ENCODE results near the gene PPIF.
A peak's percentile ranks its signal among the peaks of the same experiment; 100 is the strongest.

Gene PPIF

GRCh38 chr10:79347226-79347893, at the start of gene PPIF (continued):
- no peak for TF ChIP-seq INSM2 (tag by site-specific recombination; IDR thresholded peaks at IDR 0.05)
- TF ChIP-seq ZSCAN23 (tag by site-specific recombination; IDR thresholded peaks at IDR 0.05) = no peak
- TF ChIP-seq SALL2 (tag by site-specific recombination; IDR thresholded peaks at IDR 0.05; ENCODE audit: borderline replicate concordance) = no peak
- peak; percentile 77; the same call in 1 of the 2 replicates for TF ChIP-seq KLF9 (tag by site-specific recombination; IDR thresholded peaks at IDR 0.05; ENCODE audit: low read depth)
- TF ChIP-seq REST (tag by site-specific recombination; IDR thresholded peaks at IDR 0.05) = no peak
- TF ChIP-seq ZNF830 (tag by site-specific recombination; IDR thresholded peaks at IDR 0.05; ENCODE audit: low read depth) = no peak
- no peak for TF ChIP-seq ZNF473 (tag by site-specific recombination; IDR thresholded peaks at IDR 0.05)
- no peak for TF ChIP-seq OSR2 (tag by site-specific recombination; IDR thresholded peaks at IDR 0.05)
- TF ChIP-seq, protein P1, sequence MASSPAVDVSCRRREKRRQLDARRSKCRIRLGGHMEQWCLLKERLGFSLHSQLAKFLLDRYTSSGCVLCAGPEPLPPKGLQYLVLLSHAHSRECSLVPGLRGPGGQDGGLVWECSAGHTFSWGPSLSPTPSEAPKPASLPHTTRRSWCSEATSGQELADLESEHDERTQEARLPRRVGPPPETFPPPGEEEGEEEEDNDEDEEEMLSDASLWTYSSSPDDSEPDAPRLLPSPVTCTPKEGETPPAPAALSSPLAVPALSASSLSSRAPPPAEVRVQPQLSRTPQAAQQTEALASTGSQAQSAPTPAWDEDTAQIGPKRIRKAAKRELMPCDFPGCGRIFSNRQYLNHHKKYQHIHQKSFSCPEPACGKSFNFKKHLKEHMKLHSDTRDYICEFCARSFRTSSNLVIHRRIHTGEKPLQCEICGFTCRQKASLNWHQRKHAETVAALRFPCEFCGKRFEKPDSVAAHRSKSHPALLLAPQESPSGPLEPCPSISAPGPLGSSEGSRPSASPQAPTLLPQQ (tag by site-specific recombination; IDR thresholded peaks at IDR 0.05) = peak; percentile 77
- no peak for TF ChIP-seq GLIS2 (tag by site-specific recombination; IDR thresholded peaks at IDR 0.05)
- no peak for TF ChIP-seq ZNF292 (tag by site-specific recombination; IDR thresholded peaks at IDR 0.05; ENCODE audit: borderline replicate concordance, low read depth)
- TF ChIP-seq ZFP69B (tag by site-specific recombination; IDR thresholded peaks at IDR 0.05) = peak; percentile 59; the same call in 1 of the 2 replicates
- TF ChIP-seq, protein P2, sequence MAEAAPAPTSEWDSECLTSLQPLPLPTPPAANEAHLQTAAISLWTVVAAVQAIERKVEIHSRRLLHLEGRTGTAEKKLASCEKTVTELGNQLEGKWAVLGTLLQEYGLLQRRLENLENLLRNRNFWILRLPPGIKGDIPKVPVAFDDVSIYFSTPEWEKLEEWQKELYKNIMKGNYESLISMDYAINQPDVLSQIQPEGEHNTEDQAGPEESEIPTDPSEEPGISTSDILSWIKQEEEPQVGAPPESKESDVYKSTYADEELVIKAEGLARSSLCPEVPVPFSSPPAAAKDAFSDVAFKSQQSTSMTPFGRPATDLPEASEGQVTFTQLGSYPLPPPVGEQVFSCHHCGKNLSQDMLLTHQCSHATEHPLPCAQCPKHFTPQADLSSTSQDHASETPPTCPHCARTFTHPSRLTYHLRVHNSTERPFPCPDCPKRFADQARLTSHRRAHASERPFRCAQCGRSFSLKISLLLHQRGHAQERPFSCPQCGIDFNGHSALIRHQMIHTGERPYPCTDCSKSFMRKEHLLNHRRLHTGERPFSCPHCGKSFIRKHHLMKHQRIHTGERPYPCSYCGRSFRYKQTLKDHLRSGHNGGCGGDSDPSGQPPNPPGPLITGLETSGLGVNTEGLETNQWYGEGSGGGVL (tag by site-specific recombination; IDR thresholded peaks at IDR 0.05) = no peak
- TF ChIP-seq, protein P3, sequence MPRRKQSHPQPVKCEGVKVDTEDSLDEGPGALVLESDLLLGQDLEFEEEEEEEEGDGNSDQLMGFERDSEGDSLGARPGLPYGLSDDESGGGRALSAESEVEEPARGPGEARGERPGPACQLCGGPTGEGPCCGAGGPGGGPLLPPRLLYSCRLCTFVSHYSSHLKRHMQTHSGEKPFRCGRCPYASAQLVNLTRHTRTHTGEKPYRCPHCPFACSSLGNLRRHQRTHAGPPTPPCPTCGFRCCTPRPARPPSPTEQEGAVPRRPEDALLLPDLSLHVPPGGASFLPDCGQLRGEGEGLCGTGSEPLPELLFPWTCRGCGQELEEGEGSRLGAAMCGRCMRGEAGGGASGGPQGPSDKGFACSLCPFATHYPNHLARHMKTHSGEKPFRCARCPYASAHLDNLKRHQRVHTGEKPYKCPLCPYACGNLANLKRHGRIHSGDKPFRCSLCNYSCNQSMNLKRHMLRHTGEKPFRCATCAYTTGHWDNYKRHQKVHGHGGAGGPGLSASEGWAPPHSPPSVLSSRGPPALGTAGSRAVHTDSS (tag by site-specific recombination; IDR thresholded peaks at IDR 0.05) = peak; percentile 60
- TF ChIP-seq, protein P4, sequence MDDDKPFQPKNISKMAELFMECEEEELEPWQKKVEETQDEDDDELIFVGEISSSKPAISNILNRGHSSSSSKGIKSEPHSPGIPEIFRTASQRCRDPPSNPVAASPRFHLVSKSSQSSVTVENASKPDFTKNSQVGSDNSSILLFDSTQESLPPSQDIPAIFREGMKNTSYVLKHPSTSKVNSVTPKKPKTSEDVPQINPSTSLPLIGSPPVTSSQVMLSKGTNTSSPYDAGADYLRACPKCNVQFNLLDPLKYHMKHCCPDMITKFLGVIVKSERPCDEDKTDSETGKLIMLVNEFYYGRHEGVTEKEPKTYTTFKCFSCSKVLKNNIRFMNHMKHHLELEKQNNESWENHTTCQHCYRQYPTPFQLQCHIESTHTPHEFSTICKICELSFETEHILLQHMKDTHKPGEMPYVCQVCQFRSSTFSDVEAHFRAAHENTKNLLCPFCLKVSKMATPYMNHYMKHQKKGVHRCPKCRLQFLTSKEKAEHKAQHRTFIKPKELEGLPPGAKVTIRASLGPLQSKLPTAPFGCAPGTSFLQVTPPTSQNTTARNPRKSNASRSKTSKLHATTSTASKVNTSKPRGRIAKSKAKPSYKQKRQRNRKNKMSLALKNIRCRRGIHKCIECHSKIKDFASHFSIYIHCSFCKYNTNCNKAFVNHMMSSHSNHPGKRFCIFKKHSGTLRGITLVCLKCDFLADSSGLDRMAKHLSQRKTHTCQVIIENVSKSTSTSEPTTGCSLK (tag by site-specific recombination; IDR thresholded peaks at IDR 0.05) = no peak
- no peak for TF ChIP-seq ZXDB (tag by site-specific recombination; IDR thresholded peaks at IDR 0.05)
- TF ChIP-seq RBAK (tag by site-specific recombination; IDR thresholded peaks at IDR 0.05) = no peak
- peak; percentile 75 for TF ChIP-seq SP3 (tag by site-specific recombination; IDR thresholded peaks at IDR 0.05)
- no peak for TF ChIP-seq ZNF280D (tag by site-specific recombination; IDR thresholded peaks at IDR 0.05)
- peak; percentile 96 for TF ChIP-seq KLF10 (tag by site-specific recombination; IDR thresholded peaks at IDR 0.05)
- 0 out of 2 replicates have a peak, but pooled peaks have one; percentile 21 for TF ChIP-seq ZNF549 (tag by site-specific recombination; IDR thresholded peaks at IDR 0.05)
- TF ChIP-seq KLF8 (tag by site-specific recombination; IDR thresholded peaks at IDR 0.05) = peak; percentile 37; the same call in 1 of the 2 replicates
- TF ChIP-seq ZNF146 (tag by site-specific recombination; IDR thresholded peaks at IDR 0.05) = no peak
- TF ChIP-seq ZNF433 (tag by site-specific recombination; IDR thresholded peaks at IDR 0.05; ENCODE audit: low read depth) = no peak
